ENCODE measurements around the gene GNAQ. TPM values are rescaled to one million over a fixed set of nuclear protein-coding genes. Genes with fewer than 3 reads are reported as not detected.

Gene GNAQ
- total RNA-seq, 1 experiment from 2014 or later: 28.7 TPM

GRCh38 chr9:77747163-77747562, 284.4 kb downstream of the GNAQ start:
- ChIA-PET POLR2A (no interaction called here), CTCF (interaction anchor here (1.5 kb wide), 2 partner anchors 290 to 314 kb away, joined by 3 read pairs; no protein-coding TSS in a partner anchor), RAD21 (ENCODE audit: low non-redundant PET in 1 of 2, low total read pairs in 2 of 2, uncharacterized antibody in 2 of 2, unreplicated experiment in 2 of 2) (no interaction called here)
- Histone ChIP-seq H3K9me3 (ENCODE audit: control insufficient read depth in 1 of 2, insufficient read depth in 1 of 2, low read depth in 1 of 2, low read length in 2 of 2) (no peaks in the 10 kb centered on the region), H3K9me2 (ENCODE audit: insufficient read depth) (no peaks in the 10 kb centered on the region), H3K27me3 (ENCODE audit: insufficient read depth, low read length) (no peaks in the 10 kb centered on the region), H3K27ac (ENCODE audit: low read depth, low read length) (no peak overlapping the region), H3K36me3 (ENCODE audit: control insufficient read depth in 1 of 2, insufficient read depth in 2 of 2, low read length in 2 of 2) (no peaks in the 10 kb centered on the region), H3K4me2 (ENCODE audit: low read length) (no peak overlapping the region), H2AFZ (ENCODE audit: low read depth, low read length, poor library complexity, severe bottlenecking) (no peak overlapping the region), H3K4me3 (replicated peaks in 1 of 2; ENCODE audit: low read depth in 1 of 2, low read length in 2 of 2) (no peak overlapping the region), H4K20me1 (ENCODE audit: insufficient read depth) (no peaks in the 10 kb centered on the region), H3K79me2 (ENCODE audit: insufficient read depth, low read length) (no peaks in the 10 kb centered on the region), H3K9ac (ENCODE audit: low read length) (no peak overlapping the region), H3K4me1 (ENCODE audit: control insufficient read depth in 1 of 2, insufficient read depth in 2 of 2, low read length in 2 of 2) (no peaks in the 10 kb centered on the region)
- intact Hi-C loops (cut with micrococcal nuclease): no loop called here
- ATAC-seq (no peak), DNase-seq (ENCODE audit: low read depth, low spot score) (no peak)
- BruUV-seq (replicated peaks): no TSS peak
- TF ChIP-seq ATF3 (IDR thresholded peaks at IDR 0.05) (no peak), RAD21 (IDR thresholded peaks at IDR 0.05; ENCODE audit: low read depth) (no peak), REST (IDR thresholded peaks at IDR 0.05; ENCODE audit: low read depth) (no peak), CBX3 (IDR thresholded peaks at IDR 0.05; ENCODE audit: low read depth) (no peak), TCF7L2 (IDR thresholded peaks at IDR 0.05; ENCODE audit: borderline replicate concordance, extremely low read depth, insufficient read depth, insufficient read length) (no peak), ZFX (IDR thresholded peaks at IDR 0.05) (no peak), SRF (IDR thresholded peaks at IDR 0.05; ENCODE audit: low read depth) (no peak), CTCF (IDR thresholded peaks at IDR 0.05 in 2 of 3, conservative IDR thresholded peaks at IDR 0.05 in 1 of 3; ENCODE audit: borderline replicate concordance in 1 of 3, insufficient read depth in 1 of 3, low read depth in 2 of 3, low read length in 2 of 3) (no peak)
